Cardiac muscle cell (in vitro differentiated cells and primary cell): ENCODE results near the gene GRM5. TPM values are rescaled to one million over a fixed set of nuclear protein-coding genes. Genes with fewer than 3 reads are reported as not detected.
A peak's percentile ranks its signal among the peaks of the same experiment; 100 is the strongest.
"Not testable (repeated sequence)": the region's sequence is repeated elsewhere in the genome, so short reads cannot be mapped to it uniquely, and the experiment has no call there.

Experiments used
- DNase-seq, 2 donors: peaks; one replicate each; pipeline versions ENCODE4 v3.0.0 to v3.0.0-alpha.2; 2010 to 2017; ENCODE audit warnings: low read depth in 1 of 2, low spot score in 1 of 2
- H3K27ac ChIP-seq: fragments of 200-600 bp; sonication (generic); 2 replicates; pipeline ENCODE4 v1.5.1; 2016
- H3K27me3 ChIP-seq: fragments of 200-600 bp; sonication (generic); 2 replicates; pipeline ENCODE4 v1.6.0; 2016; ENCODE audit warnings: control low read depth
- H3K36me3 ChIP-seq: fragments of 200-600 bp; sonication (generic); 2 replicates; pipeline ENCODE4 v1.5.1; 2016; ENCODE audit warnings: control low read depth
- H3K4me1 ChIP-seq: fragments of 200-600 bp; sonication (generic); 2 replicates; pipeline ENCODE4 v1.8.1; 2017; ENCODE audit warnings: low read depth, mild to moderate bottlenecking, mixed run types
- H3K4me3 ChIP-seq: fragments of 200-600 bp; sonication (generic); 2 replicates; pipeline ENCODE4 v1.5.1; 2016; ENCODE audit warnings: mild to moderate bottlenecking
- H3K9me3 ChIP-seq: fragments of 200-600 bp; sonication (generic); 2 replicates; pipeline ENCODE4 v1.5.1; 2017; ENCODE audit warnings: low read depth, mild to moderate bottlenecking, control low read depth
- polyA plus RNA-seq: library from polyadenylated mRNA; unstranded; fragments of >200 nt; fragmentation: Nextera tagmentation; extraction: Ambion mirVana; gene quantifications from 2 replicates; pipeline ENCODE4 v1.2.1, GENCODE V29; 2016
- total RNA-seq: library from RNA; depleted of rRNA; stranded (reverse); fragments of >200 nt; gene quantifications from 2 replicates; pipeline ENCODE4 v1.2.3, GENCODE V29; 2016
- TF ChIP-seq, protein P1 (sequence below): IDR thresholded peaks from 2 replicates; pipeline ENCODE4 v1.5.1; 2012; ENCODE audit warnings: low read depth, mild to moderate bottlenecking, low read length

Gene GRM5
- total RNA-seq (0.06 TPM in 1 of 2 replicates, not detected in the other), polyA plus RNA-seq (not detected in 2 replicates)

DNA sequence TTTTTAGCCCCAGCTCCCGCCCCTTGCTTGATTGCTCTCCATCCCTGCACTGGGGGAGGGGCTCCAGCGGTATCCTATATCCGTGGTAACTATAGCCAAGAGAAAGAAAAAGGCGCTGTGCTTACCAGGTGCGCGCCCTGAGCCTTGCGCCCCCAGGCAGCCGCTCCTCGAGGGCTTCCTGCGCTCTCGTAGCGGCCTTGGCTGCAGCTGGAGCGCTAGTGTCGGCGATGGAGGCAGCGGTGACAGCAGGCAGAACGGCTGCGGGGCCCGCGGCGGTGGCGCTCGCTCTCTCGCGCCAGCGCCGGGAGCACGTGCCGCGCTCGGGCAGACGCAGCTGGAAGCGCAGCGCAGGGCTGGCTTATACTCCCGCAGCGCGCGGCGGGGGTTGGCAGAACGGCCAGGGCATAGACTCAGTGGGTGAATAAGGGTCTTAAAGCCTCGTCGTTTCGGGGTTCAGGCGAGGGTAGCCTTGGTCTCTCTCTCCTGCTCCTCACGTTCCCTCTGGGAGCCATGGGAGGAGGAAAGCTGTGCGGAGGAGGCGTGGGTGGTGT, at the start of gene GRM5:
Gene GRM5, minus strand, starts transcription at position 332 of the 551 bp plus-strand sequence. CDS start 18,110 bp downstream, outside the sequence.
- DNase-seq = peak in 1 of 2 donors; percentile 33
- Histone ChIP-seq H3K27me3 (peaks cover 76% of the 10 kb centered on the region), H3K4me3 (peak within 1 kb of the TSS; percentile 12)
- not testable (repeated sequence) for H3K27ac ChIP-seq, H3K9me3 ChIP-seq, H3K4me1 ChIP-seq, H3K36me3 ChIP-seq

- not testable (repeated sequence) for H3K4me3 ChIP-seq, H3K27ac ChIP-seq, H3K36me3 ChIP-seq, H3K27me3 ChIP-seq, H3K4me1 ChIP-seq, H3K9me3 ChIP-seq
- DNase-seq = peak; percentile 34 to 38
- TF ChIP-seq, protein P1, sequence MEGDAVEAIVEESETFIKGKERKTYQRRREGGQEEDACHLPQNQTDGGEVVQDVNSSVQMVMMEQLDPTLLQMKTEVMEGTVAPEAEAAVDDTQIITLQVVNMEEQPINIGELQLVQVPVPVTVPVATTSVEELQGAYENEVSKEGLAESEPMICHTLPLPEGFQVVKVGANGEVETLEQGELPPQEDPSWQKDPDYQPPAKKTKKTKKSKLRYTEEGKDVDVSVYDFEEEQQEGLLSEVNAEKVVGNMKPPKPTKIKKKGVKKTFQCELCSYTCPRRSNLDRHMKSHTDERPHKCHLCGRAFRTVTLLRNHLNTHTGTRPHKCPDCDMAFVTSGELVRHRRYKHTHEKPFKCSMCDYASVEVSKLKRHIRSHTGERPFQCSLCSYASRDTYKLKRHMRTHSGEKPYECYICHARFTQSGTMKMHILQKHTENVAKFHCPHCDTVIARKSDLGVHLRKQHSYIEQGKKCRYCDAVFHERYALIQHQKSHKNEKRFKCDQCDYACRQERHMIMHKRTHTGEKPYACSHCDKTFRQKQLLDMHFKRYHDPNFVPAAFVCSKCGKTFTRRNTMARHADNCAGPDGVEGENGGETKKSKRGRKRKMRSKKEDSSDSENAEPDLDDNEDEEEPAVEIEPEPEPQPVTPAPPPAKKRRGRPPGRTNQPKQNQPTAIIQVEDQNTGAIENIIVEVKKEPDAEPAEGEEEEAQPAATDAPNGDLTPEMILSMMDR = peak; percentile 67
Observed at GRCh38 chr11:89097956-89098355, 32.2 kb upstream of the GRM5 start.

GRCh38 chr11:89093806-89094205, 28.0 kb upstream of the GRM5 start:
- not testable (repeated sequence) for H3K27me3 ChIP-seq

DNA sequence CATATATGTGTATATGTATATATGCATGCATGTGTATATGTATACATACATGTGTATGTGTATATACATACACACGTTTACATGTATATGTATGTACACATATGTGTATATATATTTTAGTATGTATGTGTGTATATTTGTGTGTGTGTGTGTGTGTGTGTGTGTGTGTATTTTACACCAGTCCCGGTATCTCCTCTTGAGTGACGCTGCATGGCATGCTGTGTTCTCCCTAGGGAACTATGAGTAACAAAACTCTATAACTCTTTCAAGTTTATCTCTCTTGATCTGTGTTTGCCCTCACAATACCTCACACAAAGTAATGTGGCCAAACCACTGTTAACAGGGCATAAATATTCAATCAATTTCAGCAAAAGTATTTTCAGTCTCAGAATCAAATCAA, 19.2 kb upstream of the GRM5 start:
- not testable (repeated sequence) for H3K27ac ChIP-seq, H3K4me3 ChIP-seq, H3K4me1 ChIP-seq, H3K9me3 ChIP-seq, H3K36me3 ChIP-seq, H3K27me3 ChIP-seq, DNase-seq

More at GRCh38 chr11:89093806-89094205, 28.0 kb upstream of the GRM5 start:
- H3K4me1 ChIP-seq, H3K9me3 ChIP-seq, H3K4me3 ChIP-seq, H3K36me3 ChIP-seq, H3K27ac ChIP-seq, DNase-seq: not testable (repeated sequence)

- H3K27me3 ChIP-seq = peaks cover 38% of the 10 kb centered on the region
- DNase-seq, H3K4me3 ChIP-seq, H3K27ac ChIP-seq, H3K36me3 ChIP-seq, H3K9me3 ChIP-seq, H3K4me1 ChIP-seq: not testable (repeated sequence)
Observed at GRCh38 chr11:89070911-89071310, 5.1 kb upstream of the GRM5 start.

GRCh38 chr11:89067264-89067663, 1.5 kb upstream of the GRM5 start:
- Histone ChIP-seq H3K4me1 (no peaks in the 10 kb centered on the region), H3K36me3 (no peaks in the 10 kb centered on the region), H3K27me3 (peaks cover 75% of the 10 kb centered on the region), H3K9me3 (no peaks in the 10 kb centered on the region), H3K27ac (no peak overlapping the region), H3K4me3 (no peak overlapping the region)
- TF ChIP-seq, protein P1 = no peak
- no peak for DNase-seq

- H3K36me3 ChIP-seq = no peaks in the 10 kb centered on the region
- H3K4me3 ChIP-seq = no peak overlapping the region
- no peaks in the 10 kb centered on the region for H3K4me1 ChIP-seq
- DNase-seq = no peak
- H3K27me3 ChIP-seq = peaks cover 76% of the 10 kb centered on the region
- H3K9me3 ChIP-seq = no peaks in the 10 kb centered on the region
- TF ChIP-seq, protein P1 = no peak
- H3K27ac ChIP-seq = no peak overlapping the region
Observed at GRCh38 chr11:89065066-89065465, 716 bp downstream of the GRM5 start.

DNA sequence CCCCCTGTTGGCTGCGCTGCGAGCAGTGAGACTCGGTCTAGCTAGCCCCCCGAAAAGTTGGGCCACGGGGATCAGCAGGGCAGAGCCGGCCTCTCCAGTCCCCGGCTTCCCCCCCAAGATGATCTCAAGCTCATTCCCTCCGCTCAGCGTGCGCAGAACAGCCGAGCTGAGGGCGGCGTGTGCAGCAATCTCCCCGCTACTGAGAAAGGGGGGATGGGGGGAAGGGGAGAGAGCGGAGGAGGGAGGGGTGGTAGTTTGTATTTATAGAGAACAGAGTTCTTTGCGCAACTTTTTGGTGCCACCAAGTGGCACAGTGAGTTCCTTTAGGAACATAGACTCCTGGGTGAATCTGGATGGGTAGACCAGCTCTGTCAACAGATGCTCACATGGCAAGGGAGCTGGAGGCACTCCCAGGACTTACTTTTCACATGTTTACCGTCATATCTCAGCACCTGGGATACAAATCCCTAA, 2.3 kb downstream of the GRM5 start:
- not testable (repeated sequence) for DNase-seq
- peaks cover 69% of the 10 kb centered on the region for H3K27me3 ChIP-seq

GRCh38 chr11:89062771-89063298, 2.9 kb downstream of the GRM5 start:
- peaks cover 62% of the 10 kb centered on the region for H3K27me3 ChIP-seq
- peak in 1 of 2 donors; percentile 45 for DNase-seq
- H3K4me1 ChIP-seq = not testable (repeated sequence)

More for the DNA sequence above, 2.3 kb downstream of the GRM5 start:
- not testable (repeated sequence) for H3K27ac ChIP-seq, H3K36me3 ChIP-seq, H3K9me3 ChIP-seq, H3K4me3 ChIP-seq, H3K4me1 ChIP-seq

GRCh38 chr11:89061839-89062238, 3.9 kb downstream of the GRM5 start:
- H3K36me3 ChIP-seq, H3K27ac ChIP-seq, H3K9me3 ChIP-seq, H3K4me1 ChIP-seq, H3K4me3 ChIP-seq: not testable (repeated sequence)
- DNase-seq = peak; percentile 11 to 59
- peaks cover 52% of the 10 kb centered on the region for H3K27me3 ChIP-seq

More at GRCh38 chr11:89062771-89063298, 2.9 kb downstream of the GRM5 start:
- not testable (repeated sequence) for H3K36me3 ChIP-seq, H3K4me3 ChIP-seq, H3K9me3 ChIP-seq, H3K27ac ChIP-seq

GRCh38 chr11:89057406-89057805, 8.4 kb downstream of the GRM5 start:
- not testable (repeated sequence) for H3K27ac ChIP-seq, DNase-seq, H3K27me3 ChIP-seq

More at GRCh38 chr11:89057406-89057805, 8.4 kb downstream of the GRM5 start:
- H3K36me3 ChIP-seq, H3K4me3 ChIP-seq, H3K9me3 ChIP-seq, H3K4me1 ChIP-seq: not testable (repeated sequence)
